H1 (cell line): ENCODE measurements around the gene LTA4H. TPM values are rescaled to one million over a fixed set of nuclear protein-coding genes. Genes with fewer than 3 reads are reported as not detected.

Experiments used
- CTCF ChIA-PET: fragments of 300-600 bp; sonication (Branson Sonifier 250); formaldehyde crosslinking; loops from one replicate; lab custom pipeline; 2021; ENCODE audit not compliant: partially characterized antibody; lab: Charles Lee
- POLR2A ChIA-PET: fragments of 300-600 bp; sonication (Branson Sonifier 250); formaldehyde crosslinking; loops from one replicate; lab custom pipeline; 2021; ENCODE audit warnings: inconsistent platforms; ENCODE audit not compliant: partially characterized antibody; lab: Charles Lee
- DNase-seq, 2 experiments: peaks; one replicate each; pipeline versions ENCODE4 v3.0.0 to v3.0.0-alpha.2; 2010 to 2022; ENCODE audit warnings: low spot score in 2 of 2, low read depth in 1 of 2, mixed read lengths in 1 of 2
- FAIRE-seq: peaks from 2 replicates; lab custom pipeline; 2011; peaks lifted over from hg19 to GRCh38; lab: Jason Lieb, UNC
- H2AFZ ChIP-seq: 2 replicates; pipeline ENCODE4 v1.8.1; 2012; ENCODE audit warnings: low read length, inconsistent platforms
- H2AK5ac ChIP-seq: 2 replicates; pipeline ENCODE4 v1.6.1; 2013; ENCODE audit warnings: low read depth, low read length
- H2BK120ac ChIP-seq: replicated peaks from 2 replicates; pipeline ENCODE3; 2013; ENCODE audit warnings: low read depth, low read length, inconsistent platforms
- H2BK12ac ChIP-seq: 2 replicates; pipeline ENCODE4 v1.6.1; 2013; ENCODE audit warnings: low read depth, low read length
- H2BK15ac ChIP-seq: 2 replicates; pipeline ENCODE4 v1.6.1; 2013; ENCODE audit warnings: low read length
- H2BK20ac ChIP-seq: 2 replicates; pipeline ENCODE4 v1.6.1; 2013; ENCODE audit warnings: low read length
- H2BK5ac ChIP-seq: 2 replicates; pipeline ENCODE4 v1.6.1; 2013; ENCODE audit warnings: low read depth, low read length
- H3K14ac ChIP-seq: 2 replicates; pipeline ENCODE4 v1.6.1; 2013; ENCODE audit warnings: inconsistent platforms; ENCODE audit not compliant: insufficient read length
- H3K18ac ChIP-seq: 2 replicates; pipeline ENCODE4 v1.6.1; 2013; ENCODE audit warnings: low read length; ENCODE audit errors: extremely low read depth
- H3K23ac ChIP-seq: 2 replicates; pipeline ENCODE4 v1.6.1; 2013; ENCODE audit warnings: inconsistent platforms; ENCODE audit not compliant: insufficient read length
- H3K23me2 ChIP-seq: 2 replicates; pipeline ENCODE4 v1.6.1; 2013; ENCODE audit warnings: low read depth, low read length
- H3K27ac ChIP-seq: 2 replicates; pipeline ENCODE4 v1.6.1; 2011; ENCODE audit warnings: low read depth, low read length, inconsistent platforms
- H3K27me3 ChIP-seq, 4 experiments: replicated peaks in 1 of 4; 1 replicate in 1 of 4; 2 replicates in 3 of 4; pipeline versions ENCODE4 v1.6.1 to v1.8.1; 2011 to 2013; ENCODE audit warnings: low read length in 3 of 4, mild to moderate bottlenecking in 3 of 4, inconsistent platforms in 2 of 4, mixed read lengths in 2 of 4, moderate library complexity in 1 of 4; ENCODE audit not compliant: control insufficient read depth in 3 of 4, insufficient read depth in 3 of 4; ENCODE audit errors: extremely low read depth in 1 of 4
- H3K36me3 ChIP-seq, 4 experiments: 2 replicates each; pipeline versions ENCODE4 v1.6.1 to v1.8.1; 2011 to 2013; ENCODE audit warnings: mild to moderate bottlenecking in 4 of 4, low read length in 3 of 4, moderate library complexity in 2 of 4, control low read depth in 1 of 4, inconsistent platforms in 1 of 4; ENCODE audit not compliant: insufficient read depth in 4 of 4, control insufficient read depth in 2 of 4
- H3K4ac ChIP-seq: replicated peaks from 2 replicates; pipeline ENCODE3; 2013; ENCODE audit warnings: low read length, low read depth, mixed read lengths, inconsistent platforms; ENCODE audit not compliant: insufficient read length
- H3K4me1 ChIP-seq, 4 experiments: replicated peaks in 1 of 4; 1 replicate in 1 of 4; 2 replicates in 3 of 4; pipeline versions ENCODE4 v1.6.1 to v1.8.1; 2011 to 2013; ENCODE audit warnings: low read length in 3 of 4, inconsistent platforms in 2 of 4, mixed read lengths in 1 of 4; ENCODE audit not compliant: insufficient read depth in 4 of 4, control insufficient read depth in 3 of 4
- H3K4me2 ChIP-seq, 2 experiments: 2 replicates each; pipeline versions ENCODE4 v1.6.1 to v1.8.1; 2011 to 2013; ENCODE audit warnings: low read depth in 2 of 2, low read length in 2 of 2, control low read depth in 1 of 2, inconsistent platforms in 1 of 2, mild to moderate bottlenecking in 1 of 2; ENCODE audit not compliant: insufficient read depth in 1 of 2
- H3K4me3 ChIP-seq, 4 experiments: fragments of 200-600, 300-600 bp in 1 of 4; sonication (generic), shearing (Covaris generic), sonication (Bioruptor Twin) in 1 of 4; 2 replicates each; pipeline versions ENCODE4 v1.5.1 to v1.8.1; 2011 to 2016; ENCODE audit warnings: low read length in 4 of 4, low read depth in 3 of 4, control low read depth in 2 of 4, inconsistent platforms in 2 of 4, mild to moderate bottlenecking in 2 of 4, mixed read lengths in 1 of 4, moderate library complexity in 1 of 4; ENCODE audit not compliant: insufficient read depth in 2 of 4; ENCODE audit errors: extremely low read depth in 1 of 4
- H3K56ac ChIP-seq: replicated peaks from 2 replicates; pipeline ENCODE3; 2013; ENCODE audit warnings: low read depth, mild to moderate bottlenecking, mixed read lengths, low read length, inconsistent platforms; ENCODE audit not compliant: insufficient read length
- H3K79me1 ChIP-seq: 2 replicates; pipeline ENCODE4 v1.6.1; 2013; ENCODE audit warnings: low read depth, low read length, control low read depth
- H3K79me2 ChIP-seq, 2 experiments: 2 replicates each; pipeline versions ENCODE4 v1.6.1 to v1.8.1; 2012 to 2013; ENCODE audit warnings: low read length in 2 of 2, mild to moderate bottlenecking in 2 of 2, inconsistent platforms in 1 of 2; ENCODE audit not compliant: insufficient read depth in 2 of 2, control insufficient read depth in 1 of 2
- H3K9ac ChIP-seq, 4 experiments: replicated peaks in 1 of 4; 1 replicate in 1 of 4; 2 replicates in 3 of 4; pipeline versions ENCODE4 v1.6.1 to v1.8.1; 2011 to 2013; ENCODE audit warnings: low read depth in 3 of 4, low read length in 3 of 4, control low read depth in 2 of 4, mild to moderate bottlenecking in 2 of 4, moderate library complexity in 2 of 4, inconsistent platforms in 1 of 4; ENCODE audit errors: extremely low read depth in 1 of 4
- H3K9me3 ChIP-seq, 2 experiments: 2 replicates each; pipeline versions ENCODE4 v1.6.1 to v1.8.1; 2012 to 2013; ENCODE audit warnings: mild to moderate bottlenecking in 2 of 2, moderate library complexity in 2 of 2, control low read depth in 1 of 2, inconsistent platforms in 1 of 2, low read depth in 1 of 2, low read length in 1 of 2, mixed read lengths in 1 of 2; ENCODE audit not compliant: insufficient read depth in 2 of 2
- H4K20me1 ChIP-seq, 2 experiments: replicated peaks in 1 of 2; 2 replicates each; pipeline versions ENCODE3 to v1.8.1; 2011 to 2013; ENCODE audit warnings: inconsistent platforms in 2 of 2, low read length in 2 of 2, mild to moderate bottlenecking in 1 of 2; ENCODE audit not compliant: insufficient read depth in 2 of 2, control insufficient read depth in 1 of 2
- H4K5ac ChIP-seq: 2 replicates; pipeline ENCODE4 v1.6.1; 2013; ENCODE audit warnings: low read length, low read depth, mixed read lengths, inconsistent platforms; ENCODE audit not compliant: insufficient read length
- H4K8ac ChIP-seq: 2 replicates; pipeline ENCODE4 v1.8.0; 2013; ENCODE audit warnings: mild to moderate bottlenecking, moderate library complexity, low read length, inconsistent platforms; ENCODE audit not compliant: insufficient read depth; ENCODE audit errors: extremely low read depth
- H4K91ac ChIP-seq: replicated peaks from 2 replicates; pipeline ENCODE3; 2013; ENCODE audit warnings: low read length, mixed read lengths, inconsistent platforms; ENCODE audit not compliant: insufficient read length
- CTBP2 ChIP-seq: IDR thresholded peaks from 2 replicates; pipeline ENCODE4 v1.7.0; 2011; ENCODE audit warnings: borderline replicate concordance, mild to moderate bottlenecking, moderate library complexity, mixed read lengths, low read length; ENCODE audit not compliant: insufficient read depth, insufficient read length
- HDAC2 ChIP-seq, 2 experiments: fragments of 300-600 bp in 1 of 2; sonication (generic) in 1 of 2; IDR thresholded peaks; 2 replicates each; pipeline ENCODE4 v1.6.1; 2011 to 2012; ENCODE audit warnings: low read depth in 2 of 2, low read length in 2 of 2, mild to moderate bottlenecking in 2 of 2, moderate library complexity in 2 of 2, borderline replicate concordance in 1 of 2, inconsistent platforms in 1 of 2
- HDAC6 ChIP-seq: IDR thresholded peaks from one replicate; pipeline ENCODE4 v1.7.1; 2012; ENCODE audit warnings: low read depth, mild to moderate bottlenecking, inconsistent platforms, low read length, moderate library complexity
- KDM1A ChIP-seq: fragments of 200-600, 300-600 bp; sonication (generic); IDR thresholded peaks from 2 replicates; pipeline ENCODE4 v1.7.1; 2016; ENCODE audit warnings: mild to moderate bottlenecking, low read length, borderline replicate concordance
- KDM5A ChIP-seq: fragments of 200-600 bp; IDR thresholded peaks from 2 replicates; pipeline ENCODE4 v1.7.1; 2012; ENCODE audit warnings: mild to moderate bottlenecking, low read length, inconsistent platforms, mixed read lengths
- SIRT6 ChIP-seq: IDR thresholded peaks from one replicate; pipeline ENCODE4 v1.7.1; 2012; ENCODE audit warnings: low read length, inconsistent platforms
- SP2 ChIP-seq: IDR thresholded peaks from 2 replicates; pipeline ENCODE4 v1.6.1; 2012; ENCODE audit warnings: mild to moderate bottlenecking, low read length, inconsistent platforms
- TAF7 ChIP-seq: optimal IDR thresholded peaks from 2 replicates; pipeline ENCODE3; 2011; ENCODE audit warnings: low read depth, mild to moderate bottlenecking, inconsistent platforms, low read length, moderate library complexity, borderline replicate concordance
- WGBS, 2 experiments: shearing (Covaris generic) in 1 of 2; methylation state at CpG; one replicate each; pipeline versions ENCODE4 v1.1.6 to v1.1.7; 2013 to 2015; ENCODE audit warnings: low lambda C conversion rate in 2 of 2, mixed read lengths in 2 of 2, inconsistent platforms in 1 of 2, low coverage in 1 of 2, missing lambda C conversion rate in 1 of 2; ENCODE audit not compliant: insufficient replicate concordance in 2 of 2, insufficient coverage in 1 of 2, insufficient read length in 1 of 2; ENCODE audit errors: extremely low coverage in 1 of 2, missing lambda C conversion rate in 1 of 2; 5-methylcytosine and 5-hydroxymethylcytosine counted together
- polyA plus RNA-seq, 7 experiments: library from polyadenylated mRNA; depleted of rRNA in 3 of 7; stranded (reverse) in 5 of 7; unstranded in 2 of 7; fragments of >200 nt in 5 of 7; fragments of 200-250 nt in 2 of 7; gene quantifications; 1 replicate in 5 of 7; 2 replicates in 1 of 7; 4 replicates in 1 of 7; pipeline versions ENCODE4 v1.2.1 to v1.2.3, GENCODE V29; 2011 to 2013; ENCODE audit warnings: missing spikeins in 2 of 7, mixed read lengths in 2 of 7
- total RNA-seq: library from RNA; stranded (reverse); fragmentation: NEBNext Ultra II Directional; extraction: Animal tissue kit (Norgen Biotek cat#: 25700); gene quantifications from 2 replicates; pipeline ENCODE4 v1.2.1, GENCODE V29; 2021

Gene LTA4H
- total and polyA plus RNA-seq, 2 of the 8 experiments (the other 6 are each of a cell fraction or from before 2014, with no cell fraction given) = 106 to 167 TPM

DNA sequence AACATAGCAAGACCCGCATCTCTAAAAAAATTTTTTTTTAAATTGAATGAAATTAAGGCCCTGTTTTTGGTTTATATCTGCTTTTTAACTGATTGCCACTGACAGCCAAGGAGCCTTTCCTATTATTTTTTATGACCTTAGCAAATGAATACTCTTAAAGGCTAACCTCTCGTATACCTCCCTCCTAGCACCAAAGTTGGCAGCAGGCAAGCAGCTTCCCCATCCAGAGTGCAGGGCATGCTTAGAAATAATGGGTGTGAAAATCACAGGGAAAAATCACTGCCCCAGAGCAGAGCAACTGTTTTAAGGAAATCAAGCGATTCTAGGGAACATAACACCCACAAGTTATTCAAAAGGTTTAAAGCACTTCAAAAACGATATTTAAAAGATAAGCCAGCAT lies 59.9 kb downstream of the LTA4H start:
- Histone ChIP-seq H4K5ac (no peak overlapping the region), H3K27me3 (no peaks in the 10 kb centered on the region), H4K8ac (no peak overlapping the region), H2BK15ac (no peak overlapping the region), H3K14ac (no peak overlapping the region), H3K4me1 (peaks cover 0 to 8% (median 5%) of the 10 kb centered on the region in 4 experiments; a peak in 6 of 7 replicates), H3K79me1 (no peaks in the 10 kb centered on the region), H2BK5ac (no peak overlapping the region), H3K56ac (no peak overlapping the region), H3K23me2 (no peaks in the 10 kb centered on the region), H3K4me2 (no peak overlapping the region), H3K36me3 (no peaks in the 10 kb centered on the region), H4K91ac (no peak overlapping the region), H4K20me1 (no peaks in the 10 kb centered on the region), H3K4ac (no peak overlapping the region), H2BK20ac (no peak overlapping the region), H3K4me3 (no peak overlapping the region), H3K27ac (no peak overlapping the region), H3K23ac (no peak overlapping the region), H2AK5ac (no peak overlapping the region), H3K18ac (no peak overlapping the region), H2BK120ac (no peak overlapping the region), H3K9me3 (no peaks in the 10 kb centered on the region), H3K79me2 (no peaks in the 10 kb centered on the region), H2AFZ (no peak overlapping the region), H2BK12ac (no peak overlapping the region), H3K9ac (no peak overlapping the region)
- ChIA-PET CTCF (interaction anchor here (1.3 to 7.3 kb wide), 2 partner anchors 22 to 33 kb away, joined by 4 to 69 read pairs; partner anchors contain the start of genes AMDHD1, CCDC38 and HAL), POLR2A (interaction anchor here (0.6 kb wide), 1 partner anchor 418 kb away, joined by 3 read pairs; no protein-coding TSS in a partner anchor)
- DNase-seq (no peak), FAIRE-seq (no peak)
- WGBS, 2 experiments = 86% methylated on average over 4 of the region's 4 CpGs; no CpG with 5 or more reads in 1 of the 2 experiments
- TF ChIP-seq HDAC6 (no peak), KDM1A (no peak), TAF7 (no peak), SIRT6 (no peak), KDM5A (no peak), SP2 (no peak), HDAC2 (IDR thresholded peaks at IDR 0.05; ENCODE audit: borderline replicate concordance in 1 of 2, low read depth in 2 of 2, low read length in 2 of 2) (no peak), CTBP2 (no peak)
